Measurements from ENCODE around the gene GAL3ST2.
"Not testable (repeated sequence)": the region's sequence is repeated elsewhere in the genome, so short reads cannot be mapped to it uniquely, and the experiment has no call there.

GAL3ST2 gene

GRCh38 chr2:241800198-241800903, 23.7 kb downstream of the GAL3ST2 start:
- intact Hi-C loops (cut with DNase I): not testable (repeated sequence)
- peak in 3 of 42 donors; percentile 3 to 21 (median 8) for DNase-seq

GRCh38 chr2:241801611-241802420, 25.2 kb downstream of the GAL3ST2 start:
- DNase-seq: peak in 4 of 42 donors; percentile 2 to 40 (median 28)
- intact Hi-C loops (cut with DNase I): no loop called here

GRCh38 chr2:241802421-241803318, 26.0 kb downstream of the GAL3ST2 start:
- DNase-seq: peak in 7 of 42 donors; percentile 3 to 49 (median 42)

DNA sequence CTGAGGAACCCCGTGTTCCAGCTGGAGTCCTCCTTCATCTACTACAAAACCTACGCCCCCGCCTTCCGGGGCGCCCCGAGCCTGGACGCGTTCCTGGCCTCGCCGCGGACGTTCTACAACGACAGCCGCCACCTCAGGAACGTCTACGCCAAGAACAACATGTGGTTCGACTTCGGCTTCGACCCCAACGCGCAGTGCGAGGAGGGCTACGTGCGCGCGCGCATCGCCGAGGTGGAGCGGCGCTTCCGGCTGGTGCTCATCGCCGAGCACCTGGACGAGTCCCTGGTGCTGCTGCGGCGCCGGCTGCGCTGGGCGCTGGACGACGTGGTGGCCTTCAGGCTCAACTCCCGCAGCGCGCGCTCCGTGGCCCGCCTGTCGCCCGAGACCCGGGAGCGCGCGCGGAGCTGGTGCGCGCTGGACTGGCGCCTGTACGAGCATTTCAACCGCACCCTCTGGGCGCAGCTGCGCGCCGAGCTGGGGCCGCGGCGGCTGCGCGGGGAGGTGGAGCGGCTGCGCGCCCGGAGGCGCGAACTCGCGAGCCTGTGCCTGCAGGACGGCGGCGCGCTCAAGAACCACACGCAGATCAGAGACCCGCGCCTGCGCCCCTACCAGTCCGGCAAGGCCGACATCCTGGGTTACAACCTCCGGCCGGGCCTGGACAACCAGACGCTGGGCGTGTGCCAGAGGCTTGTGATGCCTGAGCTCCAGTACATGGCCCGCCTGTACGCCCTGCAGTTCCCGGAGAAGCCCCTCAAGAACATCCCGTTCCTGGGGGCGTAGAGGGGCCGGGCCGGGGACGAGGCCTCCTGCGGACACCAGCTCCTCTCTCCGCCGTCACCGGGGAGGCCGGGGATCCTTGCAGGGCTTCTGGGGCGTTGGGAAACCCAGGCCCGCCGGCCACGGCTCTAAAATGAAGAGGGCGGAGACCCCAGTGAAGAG, 27.0 kb downstream of the GAL3ST2 start:
- DNase-seq: peak; percentile 36 to 86 (median 73)
- intact Hi-C loops (cut with DNase I): no loop called here

More at GRCh38 chr2:241802421-241803318, 26.0 kb downstream of the GAL3ST2 start:
- intact Hi-C loops (cut with DNase I): no loop called here

- peak in 10 of 42 donors; percentile 18 to 43 (median 32) for DNase-seq
- intact Hi-C loops (cut with DNase I): no loop called here
Observed at GRCh38 chr2:241804326-241805229, 28.0 kb downstream of the GAL3ST2 start.

GRCh38 chr2:241806217-241806616, 29.6 kb downstream of the GAL3ST2 start:
- intact Hi-C loops (cut with DNase I); DNase-seq: not testable (repeated sequence)

DNA sequence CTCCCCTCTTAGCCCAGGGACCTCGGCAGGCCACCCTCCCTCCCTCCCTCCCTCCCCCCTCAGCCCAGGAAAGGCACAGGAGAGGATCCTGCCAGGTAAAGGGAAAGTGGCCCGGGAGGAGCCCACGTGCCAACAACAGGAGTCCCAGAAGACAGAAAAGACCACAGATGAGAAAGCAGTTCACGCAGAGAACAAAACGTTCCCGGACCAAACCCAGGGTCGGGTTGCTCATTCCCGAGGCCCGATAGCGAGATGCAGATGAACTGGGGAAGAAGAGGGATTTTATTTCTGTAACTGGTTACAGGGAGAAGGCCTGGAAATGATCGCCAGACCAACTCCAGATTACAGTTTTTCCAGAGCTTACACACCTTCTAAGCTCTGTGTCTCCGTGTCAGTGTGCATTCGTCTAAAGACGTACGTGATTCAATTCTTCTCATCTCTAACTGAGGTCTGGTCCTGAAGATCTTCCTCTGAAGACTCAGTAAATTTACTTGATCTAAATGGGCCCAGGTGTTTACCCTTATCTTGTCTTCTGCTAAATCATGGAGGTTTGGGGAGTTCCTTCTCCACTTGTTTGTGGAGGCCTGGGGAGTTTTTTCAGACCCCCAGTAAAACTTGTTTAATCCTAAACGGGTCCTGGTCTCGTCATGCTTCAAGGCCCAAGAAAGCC, 31.6 kb downstream of the GAL3ST2 start:
- intact Hi-C loops (cut with DNase I): no loop called here
- DNase-seq: peak in 2 of 42 donors; percentile 9 to 36

GRCh38 chr2:241808721-241809382, 32.2 kb downstream of the GAL3ST2 start, which contains the start of gene NEU4:
NEU4 (plus strand) TSS chr2:241809193; CDS start chr2:241814485, 5,292 bp downstream.
- intact Hi-C loops (cut with DNase I): no loop called here
- DNase-seq: peak in 5 of 42 donors; percentile 12 to 44 (median 38)

GRCh38 chr2:241809383-241810306, 33.0 kb downstream of the GAL3ST2 start:
- intact Hi-C loops (cut with DNase I): no loop called here
- peak in 5 of 42 donors; percentile 1 to 43 (median 17) for DNase-seq

GRCh38 chr2:241810307-241811200, 33.9 kb downstream of the GAL3ST2 start:
- intact Hi-C loops (cut with DNase I): no loop called here
- peak in 41 of 42 donors; percentile 53 to 93 (median 75) for DNase-seq

DNA sequence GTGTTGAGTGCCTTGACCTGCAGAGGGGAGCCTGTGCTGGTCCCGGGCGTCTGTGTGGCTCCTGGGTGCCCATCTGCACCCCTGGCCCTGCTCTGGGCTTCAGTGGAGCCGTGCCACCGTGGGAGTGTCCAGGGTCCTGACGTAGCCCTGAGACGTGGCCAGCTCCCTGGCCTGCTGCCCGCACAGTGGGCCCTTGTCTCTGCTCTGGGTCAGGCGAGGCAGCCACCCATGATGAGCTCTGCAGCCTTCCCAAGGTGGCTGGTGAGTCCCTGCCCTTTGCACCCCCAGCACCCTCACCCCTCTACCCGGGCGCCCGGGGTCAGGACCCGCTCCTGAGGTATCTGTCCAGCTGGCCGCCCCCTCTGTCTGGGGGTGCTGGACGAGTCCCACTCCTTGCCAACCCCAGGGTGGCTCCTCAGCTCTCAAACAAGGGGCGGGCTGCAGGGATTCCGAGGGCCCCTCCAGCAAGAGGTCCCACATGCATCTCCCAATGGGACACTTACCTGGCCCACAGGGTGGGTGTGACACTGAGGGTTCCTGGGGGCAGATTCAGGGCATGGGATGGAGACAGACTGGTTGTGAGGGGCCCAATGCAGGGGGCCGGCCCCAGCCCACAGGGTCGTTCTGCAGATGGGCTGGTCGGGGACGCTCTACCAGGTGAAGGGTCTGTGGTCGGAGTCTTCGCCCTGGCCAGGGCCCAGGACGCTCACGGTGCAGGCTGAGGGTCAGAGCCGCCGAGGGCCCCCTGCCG, 34.8 kb downstream of the GAL3ST2 start:
- intact Hi-C loops (cut with DNase I): no loop called here
- peak in 41 of 42 donors; percentile 33 to 88 (median 75) for DNase-seq

- DNase-seq: peak in 4 of 42 donors; percentile 10 to 36 (median 14)
- intact Hi-C loops (cut with DNase I): no loop called here
Observed at GRCh38 chr2:241811952-241812729, 35.5 kb downstream of the GAL3ST2 start.
